ENCODE results near the gene CYLD.

Gene CYLD

GRCh38 chr16:50717091-50717490 lies 24.8 kb upstream of the CYLD start:
- TF ChIP-seq CTCF (IDR thresholded peaks at IDR 0.05; ENCODE audit: unreplicated experiment in 3 of 3): no peak
- H3K4me3 Mint-ChIP-seq: no peak overlapping the region
- H3K4me1 Mint-ChIP-seq: peaks cover 22% of the 10 kb centered on the region
- H3K36me3 Mint-ChIP-seq (ENCODE audit: low read depth): no peaks in the 10 kb centered on the region
- no peaks in the 10 kb centered on the region for H3K27me3 Mint-ChIP-seq (ENCODE audit: low read depth)
- no peak overlapping the region for H3K27ac Mint-ChIP-seq
- H3K9me3 Mint-ChIP-seq: no peaks in the 10 kb centered on the region

GRCh38 chr16:50717494-50717893 lies 24.4 kb upstream of the CYLD start:
- H3K27ac Mint-ChIP-seq: no peak overlapping the region
- no peaks in the 10 kb centered on the region for H3K9me3 Mint-ChIP-seq
- no peak for TF ChIP-seq CTCF (IDR thresholded peaks at IDR 0.05; ENCODE audit: unreplicated experiment in 3 of 3)
- no peak overlapping the region for H3K4me3 Mint-ChIP-seq
- H3K36me3 Mint-ChIP-seq (ENCODE audit: low read depth): no peaks in the 10 kb centered on the region
- H3K4me1 Mint-ChIP-seq: peaks cover 18% of the 10 kb centered on the region
- H3K27me3 Mint-ChIP-seq (ENCODE audit: low read depth): no peaks in the 10 kb centered on the region

GRCh38 chr16:50718061-50718760 lies 23.7 kb upstream of the CYLD start:
- peaks cover 16% of the 10 kb centered on the region for H3K4me1 Mint-ChIP-seq

GRCh38 chr16:50718761-50719400 lies 23.0 kb upstream of the CYLD start:
- peaks cover 16% of the 10 kb centered on the region for H3K4me1 Mint-ChIP-seq
- TF ChIP-seq CTCF (IDR thresholded peaks at IDR 0.05; ENCODE audit: unreplicated experiment in 3 of 3): no peak
- peaks cover 1% of the 10 kb centered on the region for H3K9me3 Mint-ChIP-seq
- H3K27me3 Mint-ChIP-seq (ENCODE audit: low read depth): no peaks in the 10 kb centered on the region
- no peaks in the 10 kb centered on the region for H3K36me3 Mint-ChIP-seq (ENCODE audit: low read depth)
- H3K27ac Mint-ChIP-seq: no peak overlapping the region
- H3K4me3 Mint-ChIP-seq: no peak overlapping the region

More at GRCh38 chr16:50718061-50718760, 23.7 kb upstream of the CYLD start:
- Mint-ChIP-seq H3K9me3 (no peaks in the 10 kb centered on the region), H3K27me3 (ENCODE audit: low read depth) (no peaks in the 10 kb centered on the region), H3K27ac (no peak overlapping the region), H3K36me3 (ENCODE audit: low read depth) (no peaks in the 10 kb centered on the region), H3K4me3 (no peak overlapping the region)
- no peak for TF ChIP-seq CTCF (IDR thresholded peaks at IDR 0.05; ENCODE audit: unreplicated experiment in 3 of 3)

GRCh38 chr16:50719401-50720337 lies 22.2 kb upstream of the CYLD start:
- peaks cover 7% of the 10 kb centered on the region for H3K9me3 Mint-ChIP-seq
- no peak overlapping the region for H3K27ac Mint-ChIP-seq
- no peak for TF ChIP-seq CTCF (IDR thresholded peaks at IDR 0.05; ENCODE audit: unreplicated experiment in 3 of 3)
- peaks cover 11% of the 10 kb centered on the region for H3K4me1 Mint-ChIP-seq
- no peak overlapping the region for H3K4me3 Mint-ChIP-seq
- H3K36me3 Mint-ChIP-seq (ENCODE audit: low read depth): no peaks in the 10 kb centered on the region
- no peaks in the 10 kb centered on the region for H3K27me3 Mint-ChIP-seq (ENCODE audit: low read depth)
